Lung (tissue), 12 donors: ENCODE results near the gene GPR32. TPM values are rescaled to one million over a fixed set of nuclear protein-coding genes. Genes with fewer than 3 reads are reported as not detected.
A peak's percentile ranks its signal among the peaks of the same experiment; 100 is the strongest.

Experiments used
- ATAC-seq: fragments of 200-7000 bp; cut with Tn5 transposase; one replicate; pipeline ENCODE4 v1.9.1; 2020; ENCODE audit warnings: moderate number of reproducible peaks; ENCODE audit not compliant: insufficient read depth, low FRiP score
- DNase-seq, 3 donors: peaks; one replicate each; pipeline ENCODE4 v3.0.0-alpha.2; 2013 to 2017
- H3K27ac ChIP-seq, 2 donors: one replicate each; pipeline ENCODE4 v1.5.1; 2013; ENCODE audit warnings: mild to moderate bottlenecking in 2 of 2, moderate library complexity in 2 of 2, control low read depth in 1 of 2, inconsistent platforms in 1 of 2, low read depth in 1 of 2, low read length in 1 of 2
- H3K27me3 ChIP-seq, 3 donors: one replicate each; pipeline ENCODE4 v1.5.1; 2013; ENCODE audit warnings: low read length in 2 of 3; ENCODE audit not compliant: control insufficient read depth in 3 of 3, insufficient read depth in 3 of 3
- H3K36me3 ChIP-seq, 4 donors: one replicate each; pipeline ENCODE4 v1.5.1; 2013; ENCODE audit warnings: low read length in 4 of 4, mild to moderate bottlenecking in 1 of 4, moderate library complexity in 1 of 4; ENCODE audit not compliant: control insufficient read depth in 4 of 4, insufficient read depth in 4 of 4
- H3K4me1 ChIP-seq, 5 donors: one replicate each; pipeline ENCODE4 v1.5.1; 2013; ENCODE audit warnings: low read length in 5 of 5, mild to moderate bottlenecking in 2 of 5, moderate library complexity in 1 of 5; ENCODE audit not compliant: control insufficient read depth in 5 of 5, insufficient read depth in 5 of 5
- H3K4me3 ChIP-seq: one replicate; pipeline ENCODE4 v1.5.1; 2013; ENCODE audit warnings: mild to moderate bottlenecking, control low read depth, moderate library complexity
- H3K9ac ChIP-seq, 2 donors: one replicate each; pipeline ENCODE4 v1.5.1; 2013; ENCODE audit warnings: low read length in 2 of 2, control low read depth in 1 of 2; ENCODE audit not compliant: insufficient read depth in 1 of 2
- H3K9me3 ChIP-seq, 4 donors: one replicate each; pipeline ENCODE4 v1.5.1; 2013; ENCODE audit warnings: low read length in 3 of 4, mild to moderate bottlenecking in 1 of 4, moderate library complexity in 1 of 4; ENCODE audit not compliant: control insufficient read depth in 4 of 4, insufficient read depth in 3 of 4
- CTCF ChIP-seq: IDR thresholded peaks from 2 replicates; pipeline ENCODE4 v1.5.1; 2012; ENCODE audit warnings: mild to moderate bottlenecking; ENCODE audit errors: control extremely low read depth, extremely low read depth
- WGBS, 2 donors: extraction: QIAGEN DNeasy Blood & Tissue Kit; methylation state at CpG; one replicate each; pipeline ENCODE4 v1.1.7; 2013; 5-methylcytosine and 5-hydroxymethylcytosine counted together
- polyA plus RNA-seq, 2 donors: library from polyadenylated mRNA; stranded (reverse); fragments of 200-250 nt; gene quantifications; one replicate each; pipeline ENCODE4 v1.2.1, GENCODE V29; 2013
- total RNA-seq, 2 donors: library from RNA; depleted of rRNA in 1 of 2; stranded (reverse); fragments of >200 nt in 1 of 2; gene quantifications; one replicate each; pipeline ENCODE4 v1.2.1, GENCODE V29; 2014 to 2021
- donor health status: control.
- donor health status: control.
- donor health status: Bipolar disorder and iron deficiency.
- donor health status: healthy.
- donor health status: DM: yes; HTN: yes; CAD: no.

The GPR32 gene
- total and polyA plus RNA-seq, 4 donors: not detected

GRCh38 chr19:50722201-50723013 lies 47.9 kb upstream of the GPR32 start:
- Histone ChIP-seq H3K9ac (peak overlapping the region in 1 of 2 donors; percentile 67), H3K4me1 (peaks cover 0 to 34% (median 10%) of the 10 kb centered on the region in 5 donors), H3K36me3 (peaks cover 0 to 12% (median 6%) of the 10 kb centered on the region in 4 donors), H3K4me3 (no peak overlapping the region), H3K27ac (no peak overlapping the region), H3K9me3 (peaks cover 0 to 3% (median 0%) of the 10 kb centered on the region in 4 donors), H3K27me3 (peaks cover 0 to 25% (median 2%) of the 10 kb centered on the region in 3 donors)
- TF ChIP-seq CTCF: no peak
- peak in 2 of 3 donors; percentile 38 to 70 for DNase-seq
- no peak for ATAC-seq
- WGBS, 2 donors: 45 to 49% methylated on average over 15 of the region's 15 CpGs

GRCh38 chr19:50723069-50723468 lies 47.2 kb upstream of the GPR32 start, which contains the start of gene CLEC11A:
CLEC11A (plus strand) TSS chr19:50723364; CDS start chr19:50723526, 162 bp downstream.
- peak within 1 kb of the TSS; percentile 17 to 67 for H3K9ac ChIP-seq
- peaks cover 0 to 22% (median 5%) of the 10 kb centered on the region in 3 donors for H3K27me3 ChIP-seq
- TF ChIP-seq CTCF: no peak
- H3K9me3 ChIP-seq: peaks cover 0 to 3% (median 0%) of the 10 kb centered on the region in 4 donors
- WGBS, 2 donors: 13 to 15% methylated on average over 14 to 15 of the region's 15 CpGs
- no peak within 1 kb of the TSS for H3K27ac ChIP-seq
- ATAC-seq: no peak
- H3K4me1 ChIP-seq: peaks cover 0 to 36% (median 10%) of the 10 kb centered on the region in 5 donors
- peaks cover 0 to 12% (median 6%) of the 10 kb centered on the region in 4 donors for H3K36me3 ChIP-seq
- H3K4me3 ChIP-seq: no peak within 1 kb of the TSS
- peak; percentile 88 to 95 (median 92) for DNase-seq

GRCh38 chr19:50723735-50724521 lies 46.3 kb upstream of the GPR32 start:
- Histone ChIP-seq H3K36me3 (peaks cover 0 to 12% (median 6%) of the 10 kb centered on the region in 4 donors), H3K9me3 (peaks cover 0 to 3% (median 0%) of the 10 kb centered on the region in 4 donors), H3K4me1 (peaks cover 0 to 39% (median 12%) of the 10 kb centered on the region in 5 donors), H3K27me3 (peaks cover 0 to 22% (median 5%) of the 10 kb centered on the region in 3 donors), H3K9ac (peak overlapping the region; percentile 17 to 67), H3K27ac (no peak overlapping the region), H3K4me3 (no peak overlapping the region)
- peak in 2 of 3 donors; percentile 15 to 44 for DNase-seq
- 2 to 5% methylated on average over 30 to 31 of the region's 31 CpGs for WGBS, 2 donors
- ATAC-seq: no peak
- no peak for TF ChIP-seq CTCF
